GM12864 (cell line): ENCODE data around the gene PIK3R4.

ENCODE experiments used
- DNase-seq: peaks from one replicate; pipeline ENCODE4 v3.0.0-alpha.2; 2011; ENCODE audit warnings: low read depth
- H3K4me3 ChIP-seq: 2 replicates; pipeline ENCODE4 v1.5.1; 2011; ENCODE audit warnings: mild to moderate bottlenecking, low read depth, low read length, control low read depth
- CTCF ChIP-seq: IDR thresholded peaks from 2 replicates; pipeline ENCODE4 v1.5.1; 2011; ENCODE audit warnings: low read depth, mild to moderate bottlenecking, moderate library complexity, low read length, control low read depth, inconsistent platforms; ENCODE audit errors: missing control alignments

PIK3R4 gene

GRCh38 chr3:130682131-130682530, 64.5 kb downstream of the PIK3R4 start:
- no peak for DNase-seq
- no peak overlapping the region for H3K4me3 ChIP-seq
- TF ChIP-seq CTCF = no peak

- H3K4me3 ChIP-seq = no peak overlapping the region
- TF ChIP-seq CTCF = no peak
- no peak for DNase-seq
Measured at GRCh38 chr3:130679218-130679617, 67.4 kb downstream of the PIK3R4 start.

DNA sequence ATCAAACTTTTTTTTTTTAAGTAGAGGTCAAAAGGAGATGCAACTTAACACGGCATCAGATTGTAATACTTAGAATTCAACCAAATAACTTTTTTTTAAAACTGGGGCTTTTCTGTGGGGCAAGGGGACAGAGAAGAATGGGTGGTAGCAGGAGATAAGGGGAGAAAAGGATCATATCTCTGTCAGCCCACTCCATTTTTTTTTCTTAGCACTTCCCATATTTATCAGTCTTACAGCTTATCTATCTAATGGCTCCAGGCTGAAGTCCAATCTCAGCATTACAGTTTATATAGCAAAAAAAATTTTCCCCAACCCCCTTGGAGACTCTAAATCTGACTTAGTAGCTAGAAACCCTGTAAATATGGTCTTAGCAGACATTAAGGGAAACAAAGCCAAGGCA, 69.3 kb downstream of the PIK3R4 start:
- TF ChIP-seq CTCF = no peak
- no peak for DNase-seq
- H3K4me3 ChIP-seq = no peak overlapping the region

- TF ChIP-seq CTCF = no peak
- H3K4me3 ChIP-seq = no peak overlapping the region
- no peak for DNase-seq
Measured at GRCh38 chr3:130671545-130672312, 74.9 kb downstream of the PIK3R4 start.

- no peak for TF ChIP-seq CTCF
- no peak overlapping the region for H3K4me3 ChIP-seq
- no peak for DNase-seq
Measured at GRCh38 chr3:130669740-130670139, 76.9 kb downstream of the PIK3R4 start.

DNA sequence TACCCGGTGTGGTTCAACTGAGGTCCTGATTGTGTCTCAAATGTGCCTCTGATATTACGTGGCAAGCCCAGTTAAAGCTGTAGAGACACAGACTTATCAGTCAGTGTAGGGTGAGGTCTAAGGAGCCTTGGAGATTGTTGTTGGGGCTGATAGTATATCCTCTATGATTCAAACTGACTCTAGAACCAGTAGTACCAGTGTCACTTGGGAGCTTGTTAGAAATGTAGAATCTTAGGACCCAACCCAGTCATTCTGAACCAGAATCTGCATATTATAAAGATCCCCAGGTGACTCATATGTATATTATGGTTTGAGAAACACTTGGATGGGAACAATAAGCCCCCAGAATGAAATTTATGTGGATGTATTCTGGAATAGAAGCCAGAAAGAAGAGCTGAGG, 83.5 kb downstream of the PIK3R4 start:
- DNase-seq = no peak
- no peak for TF ChIP-seq CTCF
- no peak overlapping the region for H3K4me3 ChIP-seq

GRCh38 chr3:130662501-130662996, 84.1 kb downstream of the PIK3R4 start:
- DNase-seq = no peak
- H3K4me3 ChIP-seq = no peak overlapping the region
- no peak for TF ChIP-seq CTCF
